K562 (cell line): ENCODE results near the gene TIFAB. TPM values are rescaled to one million over a fixed set of nuclear protein-coding genes. Genes with fewer than 3 reads are reported as not detected.

Experiments used
- ARNT ChIP-seq, 2 experiments: fragments of 450-650 bp; IDR thresholded peaks; 2 replicates each; pipeline ENCODE4 v1.6.1; 2016; ENCODE audit warnings: mild to moderate bottlenecking in 1 of 2
- MCM7 ChIP-seq, 2 experiments: fragments of 450-650 bp; IDR thresholded peaks; 2 replicates each; pipeline ENCODE4 v1.6.1; 2016 to 2018
- MTF1 ChIP-seq: fragments of 250-450 bp; sonication (Bioruptor Pico); IDR thresholded peaks from 2 replicates; pipeline ENCODE4 v1.9.0; 2021; ENCODE audit warnings: moderate library complexity, mild to moderate bottlenecking, inconsistent platforms, borderline replicate concordance
- NCOA4 ChIP-seq: fragments of 450-650 bp; IDR thresholded peaks from 2 replicates; pipeline ENCODE4 v1.6.1; 2018; ENCODE audit warnings: mild to moderate bottlenecking; ENCODE audit not compliant: partially characterized antibody
- PHF21A ChIP-seq: fragments of 450-650 bp; IDR thresholded peaks from 2 replicates; pipeline ENCODE4 v1.6.1; 2017; ENCODE audit warnings: low read depth, borderline replicate concordance
- RBM14 ChIP-seq: fragments of 200-400 bp; formaldehyde crosslinking; IDR thresholded peaks from 2 replicates; pipeline ENCODE4 v1.6.1; 2018; ENCODE audit warnings: low read depth, mild to moderate bottlenecking, low read length, moderate library complexity, borderline replicate concordance; ENCODE audit not compliant: insufficient read depth
- RBM25 ChIP-seq: fragments of 200-400 bp; formaldehyde crosslinking; IDR thresholded peaks from 2 replicates; pipeline ENCODE4 v1.6.1; 2018; ENCODE audit warnings: low read length, low read depth, moderate library complexity; ENCODE audit not compliant: severe bottlenecking
- SMAD1 ChIP-seq: fragments of 150-350 bp; IDR thresholded peaks from 2 replicates; pipeline ENCODE4 v1.6.1; 2014; ENCODE audit warnings: low read length, low read depth; ENCODE audit not compliant: partially characterized antibody
- SNIP1 ChIP-seq: fragments of 450-650 bp; IDR thresholded peaks from 2 replicates; pipeline ENCODE4 v1.7.1; 2017; ENCODE audit warnings: low read depth, mild to moderate bottlenecking
- TOE1 ChIP-seq, 2 experiments: fragments of 450-650 bp in 1 of 2; sonication (generic) in 1 of 2; formaldehyde crosslinking in 1 of 2; IDR thresholded peaks; 2 replicates each; pipeline versions ENCODE4 v1.7.1 to v1.8.0; 2016 to 2022; ENCODE audit warnings: borderline replicate concordance in 2 of 2, mild to moderate bottlenecking in 2 of 2, antibody characterized with exemption in 1 of 2, inconsistent platforms in 1 of 2, low read depth in 1 of 2, missing genetic modification reagents in 1 of 2, moderate library complexity in 1 of 2
- ZBTB8A ChIP-seq: fragments of 450-650 bp; IDR thresholded peaks from 2 replicates; pipeline ENCODE4 v1.6.1; 2018; ENCODE audit warnings: mild to moderate bottlenecking, moderate library complexity; ENCODE audit not compliant: partially characterized antibody
- ZNF263 ChIP-seq: sonication (generic); formaldehyde crosslinking; IDR thresholded peaks from 2 replicates; pipeline ENCODE4 v1.8.0; 2022; ENCODE audit warnings: mild to moderate bottlenecking, missing genetic modification reagents, borderline replicate concordance
- ZZZ3 ChIP-seq: fragments of 450-650 bp; IDR thresholded peaks from 2 replicates; pipeline ENCODE4 v1.6.1; 2016; ENCODE audit warnings: antibody characterized with exemption, mild to moderate bottlenecking, moderate library complexity
- polyA plus RNA-seq, 8 experiments: library from polyadenylated mRNA; depleted of rRNA in 4 of 8; stranded (reverse) in 5 of 8; unstranded in 3 of 8; fragments of >200 nt; fragmentation: Nextera tagmentation in 2 of 8; fragmentation: Illumina TruSeq in 1 of 8; extraction: Ambion mirVana in 2 of 8; extraction: Trizol in 1 of 8; gene quantifications; 2 replicates each; pipeline versions ENCODE4 v1.2.1 to v1.2.3, GENCODE V29; 2011 to 2014; ENCODE audit warnings: inconsistent platforms in 1 of 8, missing spikeins in 1 of 8
- total RNA-seq, 7 experiments: library from RNA; depleted of rRNA in 6 of 7; stranded (reverse); fragments of >200 nt in 6 of 7; fragmentation: Illumina TruSeq in 2 of 7; extraction: Trizol in 2 of 7; gene quantifications; 2 replicates each; pipeline versions ENCODE4 v1.2.1 to v1.2.3, GENCODE V29; 2011 to 2021; ENCODE audit warnings: low replicate concordance in 1 of 7
- TF ChIP-seq, protein P1 (sequence below): IDR thresholded peaks from 3 replicates; pipeline ENCODE4 v1.6.1; 2011; ENCODE audit warnings: borderline replicate concordance, mild to moderate bottlenecking, moderate library complexity; ENCODE audit not compliant: insufficient read length; ENCODE audit errors: extremely low read depth
- TF ChIP-seq, protein P2 (sequence below): fragments of 450-650 bp; IDR thresholded peaks from 2 replicates; pipeline ENCODE4 v1.6.1; 2017; ENCODE audit warnings: mild to moderate bottlenecking, moderate library complexity
- TF ChIP-seq, protein P3 (sequence below): fragments of 450-650 bp; IDR thresholded peaks from 2 replicates; pipeline ENCODE4 v1.6.1; 2016; ENCODE audit warnings: low read depth, mild to moderate bottlenecking, moderate library complexity
- TF ChIP-seq, protein P4 (sequence below): fragments of 250-450 bp; sonication (Bioruptor Pico); IDR thresholded peaks from 2 replicates; pipeline ENCODE4 v1.4.0; 2020; ENCODE audit warnings: mild to moderate bottlenecking, moderate library complexity, borderline replicate concordance

TIFAB gene
- total and polyA plus RNA-seq, 9 of the 15 experiments (the other 6 are each of a cell fraction or from before 2014, with no cell fraction given): not detected

DNA sequence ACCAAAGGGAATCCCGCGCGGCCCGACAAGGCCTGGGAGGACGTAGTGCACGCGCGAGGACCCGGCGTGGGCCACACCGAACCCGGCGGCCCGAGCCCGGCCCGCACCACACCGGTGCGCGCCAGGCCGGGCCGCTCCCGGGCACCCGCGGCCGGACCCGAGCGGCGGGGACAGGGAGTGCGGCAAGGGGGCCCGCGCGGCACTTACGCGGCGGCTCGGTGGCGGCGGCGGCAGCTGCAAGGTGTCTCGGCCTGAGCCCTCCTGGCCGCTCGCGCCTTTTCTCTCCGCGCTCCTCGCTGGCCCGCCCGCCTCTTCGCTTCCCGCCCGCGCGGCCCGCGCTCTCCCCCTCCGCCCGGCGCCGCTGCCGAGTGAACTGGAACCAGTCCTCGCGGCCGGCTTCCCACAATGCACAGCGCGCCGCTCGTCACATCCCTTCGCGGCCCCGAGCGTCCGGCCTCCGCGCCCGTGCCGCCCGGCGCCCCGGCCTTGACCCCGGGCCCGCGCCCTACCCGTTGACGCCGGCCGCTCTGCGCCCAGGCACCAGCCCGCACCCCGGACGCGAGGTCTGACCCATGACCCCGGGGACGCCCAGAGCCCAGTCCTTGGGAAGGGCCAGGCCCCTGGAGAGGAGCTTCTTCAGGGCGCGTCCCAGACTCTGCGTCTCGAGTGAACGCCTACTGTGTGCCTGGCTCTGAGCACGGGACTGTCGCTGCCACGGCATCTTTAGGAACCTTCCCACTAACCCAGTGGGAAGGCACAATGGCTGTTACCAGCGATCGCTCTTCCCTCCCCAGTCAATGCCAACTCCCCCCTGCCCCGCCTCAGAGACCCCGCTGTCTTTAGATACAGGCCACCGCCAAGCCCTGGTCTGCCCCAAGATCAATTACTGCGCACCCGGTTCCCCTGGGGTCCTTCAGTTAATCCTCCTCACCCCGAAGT is 53.0 kb downstream of the TIFAB start, which contains the start of gene MACROH2A1 (continued):
- TF ChIP-seq, protein P1, sequence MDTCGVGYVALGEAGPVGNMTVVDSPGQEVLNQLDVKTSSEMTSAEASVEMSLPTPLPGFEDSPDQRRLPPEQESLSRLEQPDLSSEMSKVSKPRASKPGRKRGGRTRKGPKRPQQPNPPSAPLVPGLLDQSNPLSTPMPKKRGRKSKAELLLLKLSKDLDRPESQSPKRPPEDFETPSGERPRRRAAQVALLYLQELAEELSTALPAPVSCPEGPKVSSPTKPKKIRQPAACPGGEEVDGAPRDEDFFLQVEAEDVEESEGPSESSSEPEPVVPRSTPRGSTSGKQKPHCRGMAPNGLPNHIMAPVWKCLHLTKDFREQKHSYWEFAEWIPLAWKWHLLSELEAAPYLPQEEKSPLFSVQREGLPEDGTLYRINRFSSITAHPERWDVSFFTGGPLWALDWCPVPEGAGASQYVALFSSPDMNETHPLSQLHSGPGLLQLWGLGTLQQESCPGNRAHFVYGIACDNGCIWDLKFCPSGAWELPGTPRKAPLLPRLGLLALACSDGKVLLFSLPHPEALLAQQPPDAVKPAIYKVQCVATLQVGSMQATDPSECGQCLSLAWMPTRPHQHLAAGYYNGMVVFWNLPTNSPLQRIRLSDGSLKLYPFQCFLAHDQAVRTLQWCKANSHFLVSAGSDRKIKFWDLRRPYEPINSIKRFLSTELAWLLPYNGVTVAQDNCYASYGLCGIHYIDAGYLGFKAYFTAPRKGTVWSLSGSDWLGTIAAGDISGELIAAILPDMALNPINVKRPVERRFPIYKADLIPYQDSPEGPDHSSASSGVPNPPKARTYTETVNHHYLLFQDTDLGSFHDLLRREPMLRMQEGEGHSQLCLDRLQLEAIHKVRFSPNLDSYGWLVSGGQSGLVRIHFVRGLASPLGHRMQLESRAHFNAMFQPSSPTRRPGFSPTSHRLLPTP: no peak
- no peak for TF ChIP-seq RBM25
- TF ChIP-seq ZNF263: peak; percentile 54; the same call in 1 of the 2 replicates
- TF ChIP-seq NCOA4: no peak
- TF ChIP-seq, protein P2, sequence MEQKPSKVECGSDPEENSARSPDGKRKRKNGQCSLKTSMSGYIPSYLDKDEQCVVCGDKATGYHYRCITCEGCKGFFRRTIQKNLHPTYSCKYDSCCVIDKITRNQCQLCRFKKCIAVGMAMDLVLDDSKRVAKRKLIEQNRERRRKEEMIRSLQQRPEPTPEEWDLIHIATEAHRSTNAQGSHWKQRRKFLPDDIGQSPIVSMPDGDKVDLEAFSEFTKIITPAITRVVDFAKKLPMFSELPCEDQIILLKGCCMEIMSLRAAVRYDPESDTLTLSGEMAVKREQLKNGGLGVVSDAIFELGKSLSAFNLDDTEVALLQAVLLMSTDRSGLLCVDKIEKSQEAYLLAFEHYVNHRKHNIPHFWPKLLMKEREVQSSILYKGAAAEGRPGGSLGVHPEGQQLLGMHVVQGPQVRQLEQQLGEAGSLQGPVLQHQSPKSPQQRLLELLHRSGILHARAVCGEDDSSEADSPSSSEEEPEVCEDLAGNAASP: no peak
- TF ChIP-seq ARNT (IDR thresholded peaks at IDR 0.05): no peak
- no peak for TF ChIP-seq SNIP1
- TF ChIP-seq, protein P3, sequence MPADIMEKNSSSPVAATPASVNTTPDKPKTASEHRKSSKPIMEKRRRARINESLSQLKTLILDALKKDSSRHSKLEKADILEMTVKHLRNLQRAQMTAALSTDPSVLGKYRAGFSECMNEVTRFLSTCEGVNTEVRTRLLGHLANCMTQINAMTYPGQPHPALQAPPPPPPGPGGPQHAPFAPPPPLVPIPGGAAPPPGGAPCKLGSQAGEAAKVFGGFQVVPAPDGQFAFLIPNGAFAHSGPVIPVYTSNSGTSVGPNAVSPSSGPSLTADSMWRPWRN: no peak
- no peak for TF ChIP-seq ZZZ3
- TF ChIP-seq ZBTB8A: no peak
- TF ChIP-seq SMAD1: no peak
- no peak for TF ChIP-seq MCM7 (IDR thresholded peaks at IDR 0.05)
- no peak for TF ChIP-seq PHF21A
- TF ChIP-seq MTF1 (CRISPR knock-in tag): no peak
- TF ChIP-seq RBM14: no peak
- TF ChIP-seq, protein P4, sequence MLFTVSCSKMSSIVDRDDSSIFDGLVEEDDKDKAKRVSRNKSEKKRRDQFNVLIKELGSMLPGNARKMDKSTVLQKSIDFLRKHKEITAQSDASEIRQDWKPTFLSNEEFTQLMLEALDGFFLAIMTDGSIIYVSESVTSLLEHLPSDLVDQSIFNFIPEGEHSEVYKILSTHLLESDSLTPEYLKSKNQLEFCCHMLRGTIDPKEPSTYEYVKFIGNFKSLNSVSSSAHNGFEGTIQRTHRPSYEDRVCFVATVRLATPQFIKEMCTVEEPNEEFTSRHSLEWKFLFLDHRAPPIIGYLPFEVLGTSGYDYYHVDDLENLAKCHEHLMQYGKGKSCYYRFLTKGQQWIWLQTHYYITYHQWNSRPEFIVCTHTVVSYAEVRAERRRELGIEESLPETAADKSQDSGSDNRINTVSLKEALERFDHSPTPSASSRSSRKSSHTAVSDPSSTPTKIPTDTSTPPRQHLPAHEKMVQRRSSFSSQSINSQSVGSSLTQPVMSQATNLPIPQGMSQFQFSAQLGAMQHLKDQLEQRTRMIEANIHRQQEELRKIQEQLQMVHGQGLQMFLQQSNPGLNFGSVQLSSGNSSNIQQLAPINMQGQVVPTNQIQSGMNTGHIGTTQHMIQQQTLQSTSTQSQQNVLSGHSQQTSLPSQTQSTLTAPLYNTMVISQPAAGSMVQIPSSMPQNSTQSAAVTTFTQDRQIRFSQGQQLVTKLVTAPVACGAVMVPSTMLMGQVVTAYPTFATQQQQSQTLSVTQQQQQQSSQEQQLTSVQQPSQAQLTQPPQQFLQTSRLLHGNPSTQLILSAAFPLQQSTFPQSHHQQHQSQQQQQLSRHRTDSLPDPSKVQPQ (CRISPR knock-in tag): no peak
- no peak for TF ChIP-seq TOE1 (IDR thresholded peaks at IDR 0.05; ENCODE audit: borderline replicate concordance)
- TF ChIP-seq TOE1 (CRISPR knock-in tag; IDR thresholded peaks at IDR 0.05; ENCODE audit: borderline replicate concordance, low read depth): peak; percentile 90; the same call in 1 of the 2 replicates
